Measurements from ENCODE around the gene TSPO. TPM values are rescaled to one million over a fixed set of nuclear protein-coding genes. Genes with fewer than 3 reads are reported as not detected.

Gene TSPO
- total RNA-seq, 1 experiment from 2014 or later: 195 TPM

- Mint-ChIP-seq H3K27me3 (ENCODE audit: unreplicated experiment) (no peaks in the 10 kb centered on the region), H3K9me3 (ENCODE audit: low read depth, unreplicated experiment) (peaks cover 2% of the 10 kb centered on the region), H3K4me3 (ENCODE audit: low read depth, unreplicated experiment) (peak overlapping the region; percentile 73), H3K4me1 (ENCODE audit: low read depth, unreplicated experiment) (peaks cover 27% of the 10 kb centered on the region), H3K27ac (ENCODE audit: unreplicated experiment) (peak overlapping the region; percentile 87), H3K36me3 (ENCODE audit: insufficient read depth, unreplicated experiment) (peaks cover 37% of the 10 kb centered on the region)
- CTCF ChIA-PET: interaction anchor here (0.6 to 1.8 kb wide), 7 partner anchors 9 to 159 kb away, joined by 4 to 12 read pairs (median 6); no protein-coding TSS in a partner anchor
- DNase-seq: peak; percentile 98
- no TSS peak for BruUV-seq (replicated peaks)
- peak; percentile 60 for TF ChIP-seq CTCF (IDR thresholded peaks at IDR 0.05; ENCODE audit: unreplicated experiment)
- intact Hi-C loops (cut with micrococcal nuclease; ENCODE audit: unreplicated experiment): no loop called here
Measured at GRCh38 chr22:43187171-43188099, 36.1 kb downstream of the TSPO start.

GRCh38 chr22:43188829-43189545 is 37.6 kb downstream of the TSPO start:
- H3K4me3 Mint-ChIP-seq (ENCODE audit: low read depth, unreplicated experiment): peak overlapping the region; percentile 5
- peak overlapping the region; percentile 40 for H3K27ac Mint-ChIP-seq (ENCODE audit: unreplicated experiment)
- H3K27me3 Mint-ChIP-seq (ENCODE audit: unreplicated experiment): no peaks in the 10 kb centered on the region
- CTCF ChIA-PET: no interaction called here
- intact Hi-C loops (cut with micrococcal nuclease; ENCODE audit: unreplicated experiment): no loop called here
- H3K4me1 Mint-ChIP-seq (ENCODE audit: low read depth, unreplicated experiment): peaks cover 18% of the 10 kb centered on the region
- TF ChIP-seq CTCF (IDR thresholded peaks at IDR 0.05; ENCODE audit: unreplicated experiment): no peak
- DNase-seq: no peak
- H3K36me3 Mint-ChIP-seq (ENCODE audit: insufficient read depth, unreplicated experiment): peaks cover 37% of the 10 kb centered on the region
- BruUV-seq (replicated peaks): no TSS peak
- peaks cover 2% of the 10 kb centered on the region for H3K9me3 Mint-ChIP-seq (ENCODE audit: low read depth, unreplicated experiment)

- no TSS peak for BruUV-seq (replicated peaks)
- DNase-seq: no peak
- peaks cover 2% of the 10 kb centered on the region for H3K9me3 Mint-ChIP-seq (ENCODE audit: low read depth, unreplicated experiment)
- CTCF ChIA-PET: no interaction called here
- no peaks in the 10 kb centered on the region for H3K4me1 Mint-ChIP-seq (ENCODE audit: low read depth, unreplicated experiment)
- intact Hi-C loops (cut with micrococcal nuclease; ENCODE audit: unreplicated experiment): no loop called here
- peaks cover 21% of the 10 kb centered on the region for H3K36me3 Mint-ChIP-seq (ENCODE audit: insufficient read depth, unreplicated experiment)
- no peak for TF ChIP-seq CTCF (IDR thresholded peaks at IDR 0.05; ENCODE audit: unreplicated experiment)
- no peaks in the 10 kb centered on the region for H3K27me3 Mint-ChIP-seq (ENCODE audit: unreplicated experiment)
- H3K4me3 Mint-ChIP-seq (ENCODE audit: low read depth, unreplicated experiment): no peak overlapping the region
- no peak overlapping the region for H3K27ac Mint-ChIP-seq (ENCODE audit: unreplicated experiment)
Measured at GRCh38 chr22:43191831-43192230, 40.5 kb downstream of the TSPO start.

- TF ChIP-seq CTCF (IDR thresholded peaks at IDR 0.05; ENCODE audit: unreplicated experiment): no peak
- no peaks in the 10 kb centered on the region for H3K36me3 Mint-ChIP-seq (ENCODE audit: insufficient read depth, unreplicated experiment)
- no peaks in the 10 kb centered on the region for H3K9me3 Mint-ChIP-seq (ENCODE audit: low read depth, unreplicated experiment)
- CTCF ChIA-PET: no interaction called here
- BruUV-seq (replicated peaks): no TSS peak
- no peak overlapping the region for H3K4me3 Mint-ChIP-seq (ENCODE audit: low read depth, unreplicated experiment)
- DNase-seq: no peak
- H3K4me1 Mint-ChIP-seq (ENCODE audit: low read depth, unreplicated experiment): peaks cover 12% of the 10 kb centered on the region
- H3K27me3 Mint-ChIP-seq (ENCODE audit: unreplicated experiment): peaks cover 34% of the 10 kb centered on the region
- intact Hi-C loops (cut with micrococcal nuclease; ENCODE audit: unreplicated experiment): no loop called here
- no peak overlapping the region for H3K27ac Mint-ChIP-seq (ENCODE audit: unreplicated experiment)
Measured at GRCh38 chr22:43197271-43197941, 46.0 kb downstream of the TSPO start.
